Naive thymus-derived CD4-positive, alpha-beta T cell (primary cell): ENCODE results near the gene ARHGEF10L. TPM values are rescaled to one million over a fixed set of nuclear protein-coding genes. Genes with fewer than 3 reads are reported as not detected.

Experiments used
- ATAC-seq: fragments of 150-1000 bp; cut with Tn5 transposase; 2 replicates; pipeline ENCODE4 v1.10.0; 2021; ENCODE audit warnings: mild to moderate bottlenecking, moderate library complexity
- CTCF ChIA-PET: fragments of 350-600 bp; sonication (Branson Sonifier 250); formaldehyde crosslinking; loops from one replicate; lab custom pipeline; 2021; ENCODE audit warnings: antibody characterized with exemption; lab: Charles Lee
- POLR2A ChIA-PET: fragments of 350-600 bp; sonication (Branson Sonifier 250); formaldehyde crosslinking; loops from one replicate; lab custom pipeline; 2021; ENCODE audit warnings: antibody characterized with exemption, inconsistent platforms; lab: Charles Lee
- DNase-seq, 9 donors: peaks; one replicate each; pipeline versions ENCODE4 v3.0.0 to v3.0.0-alpha.2; 2020 to 2022; ENCODE audit warnings: mixed read lengths in 1 of 9
- H3K27ac ChIP-seq: one replicate; pipeline ENCODE4 v1.7.0; 2013; ENCODE audit warnings: mild to moderate bottlenecking, low read depth, low read length, moderate library complexity
- H3K27me3 ChIP-seq, 2 donors: one replicate each; pipeline ENCODE4 v1.7.0; 2013; ENCODE audit warnings: low read length in 2 of 2, mild to moderate bottlenecking in 2 of 2, moderate library complexity in 2 of 2; ENCODE audit not compliant: control insufficient read depth in 2 of 2, insufficient read depth in 2 of 2
- H3K36me3 ChIP-seq, 3 experiments: 1 replicate in 2 of 3; 2 replicates in 1 of 3; pipeline ENCODE4 v1.7.0; 2013; ENCODE audit warnings: low read length in 3 of 3, mild to moderate bottlenecking in 3 of 3, moderate library complexity in 1 of 3; ENCODE audit not compliant: insufficient read depth in 3 of 3, control insufficient read depth in 2 of 3
- H3K4me1 ChIP-seq, 2 donors: one replicate each; pipeline ENCODE4 v1.7.0; 2013; ENCODE audit warnings: low read length in 2 of 2, mild to moderate bottlenecking in 2 of 2, moderate library complexity in 1 of 2; ENCODE audit not compliant: control insufficient read depth in 2 of 2, insufficient read depth in 2 of 2
- H3K4me3 ChIP-seq: 2 replicates; pipeline ENCODE4 v1.7.0; 2013; ENCODE audit warnings: mild to moderate bottlenecking, low read length
- H3K9me3 ChIP-seq, 3 experiments: 1 replicate in 2 of 3; 2 replicates in 1 of 3; pipeline ENCODE4 v1.7.0; 2013; ENCODE audit warnings: low read length in 3 of 3; ENCODE audit not compliant: control insufficient read depth in 2 of 3
- H3K27ac Mint-ChIP-seq, 9 donors: one replicate each; pipeline ENCODE4 v1.8.0; 2020 to 2022; ENCODE audit warnings: mixed read lengths in 9 of 9, mild to moderate bottlenecking in 8 of 9, moderate library complexity in 5 of 9, inconsistent platforms in 2 of 9
- H3K27me3 Mint-ChIP-seq, 5 donors: one replicate each; pipeline ENCODE4 v1.8.0; 2021 to 2022; ENCODE audit warnings: mixed read lengths in 5 of 5, mild to moderate bottlenecking in 1 of 5
- H3K36me3 Mint-ChIP-seq, 5 donors: one replicate each; pipeline ENCODE4 v1.8.0; 2020 to 2022; ENCODE audit warnings: mixed read lengths in 5 of 5, mild to moderate bottlenecking in 3 of 5, inconsistent platforms in 1 of 5
- H3K4me1 Mint-ChIP-seq, 7 donors: one replicate each; pipeline ENCODE4 v1.8.0; 2020 to 2022; ENCODE audit warnings: mixed read lengths in 7 of 7, mild to moderate bottlenecking in 3 of 7, inconsistent platforms in 1 of 7
- H3K4me3 Mint-ChIP-seq, 10 donors: one replicate each; pipeline ENCODE4 v1.8.0; 2020 to 2022; ENCODE audit warnings: mild to moderate bottlenecking in 10 of 10, mixed read lengths in 10 of 10, moderate library complexity in 6 of 10, inconsistent platforms in 2 of 10
- H3K9me3 Mint-ChIP-seq, 11 donors: one replicate each; pipeline ENCODE4 v1.8.0; 2020 to 2022; ENCODE audit warnings: mixed read lengths in 11 of 11, mild to moderate bottlenecking in 4 of 11, inconsistent platforms in 1 of 11, moderate library complexity in 1 of 11
- intact Hi-C, 2 donors: fragments of 100-400 bp; cut with micrococcal nuclease; formaldehyde crosslinking; loops; one replicate each; pipeline ENCODE4 v1.15.1; 2023
- polyA plus RNA-seq, 2 donors: library from polyadenylated mRNA; unstranded; fragments of 300-500 nt; fragmentation: Illumina TruSeq; gene quantifications; one replicate each; pipeline ENCODE4 v1.2.3, GENCODE V29; 2021
- total RNA-seq, 6 experiments: library from RNA in 5 of 6; stranded (reverse) in 5 of 6; gene quantifications; 1 replicate in 5 of 6; 2 replicates in 1 of 6; pipeline ENCODE4 v1.2.3 and lab custom pipeline; 2021 to 2026

ARHGEF10L gene
- total and polyA plus RNA-seq, 7 experiments from 2014 or later = 0.59 to 19.7 (median 0.84) TPM; not detected in 3

DNA sequence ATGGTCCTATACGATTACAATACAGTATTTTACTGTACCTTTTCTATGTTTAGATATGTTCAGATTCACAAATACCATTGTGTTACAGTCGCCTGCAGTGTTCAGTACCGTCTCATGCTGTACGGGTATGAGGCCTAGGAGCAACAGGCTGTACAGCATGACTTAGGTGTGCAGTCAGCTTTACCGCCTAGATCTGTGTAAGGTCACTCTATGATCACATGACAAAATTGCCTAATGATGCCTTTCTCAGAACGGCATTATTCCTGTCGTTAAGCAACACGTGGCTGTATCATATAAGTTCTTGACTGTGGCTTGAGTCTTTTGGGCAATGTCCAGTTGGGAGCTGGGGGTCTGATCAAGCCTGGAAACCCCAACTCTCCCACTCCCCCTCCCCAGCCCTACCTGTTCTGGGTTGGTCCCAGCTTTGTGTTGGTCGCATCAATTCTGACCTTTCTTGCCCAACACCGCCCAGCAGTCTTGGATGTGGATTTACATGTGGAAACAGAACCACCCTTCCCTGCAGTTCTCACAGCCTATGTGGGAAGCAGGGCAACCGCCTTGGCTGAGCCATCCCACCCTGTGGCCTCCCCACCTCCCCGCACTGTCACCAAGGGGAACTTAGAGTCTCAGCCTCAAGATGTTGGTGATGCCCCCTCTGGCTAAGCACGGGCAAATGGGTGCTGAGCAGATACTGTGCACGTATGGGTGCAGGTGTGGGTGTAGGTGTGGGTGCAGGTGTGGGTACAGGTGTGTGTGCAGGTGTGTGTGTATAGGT is 135.4 kb downstream of the ARHGEF10L start:
- Mint-ChIP-seq H3K9me3 (peaks cover 0 to 5% (median 0%) of the 10 kb centered on the region in 11 donors), H3K27ac (no peak overlapping the region), H3K4me1 (peaks cover 0 to 4% (median 0%) of the 10 kb centered on the region in 7 donors), H3K4me3 (no peak overlapping the region), H3K36me3 (no peaks in the 10 kb centered on the region), H3K27me3 (peaks cover 0 to 6% (median 0%) of the 10 kb centered on the region in 5 donors)
- Histone ChIP-seq H3K9me3 (no peaks in the 10 kb centered on the region), H3K27me3 (no peaks in the 10 kb centered on the region), H3K4me1 (no peaks in the 10 kb centered on the region), H3K4me3 (no peak overlapping the region), H3K36me3 (no peaks in the 10 kb centered on the region), H3K27ac (no peak overlapping the region)
- DNase-seq (no peak), ATAC-seq (no peak)
- intact Hi-C loops = no loop called here
- POLR2A ChIA-PET = no interaction called here
- CTCF ChIA-PET = no interaction called here

DNA sequence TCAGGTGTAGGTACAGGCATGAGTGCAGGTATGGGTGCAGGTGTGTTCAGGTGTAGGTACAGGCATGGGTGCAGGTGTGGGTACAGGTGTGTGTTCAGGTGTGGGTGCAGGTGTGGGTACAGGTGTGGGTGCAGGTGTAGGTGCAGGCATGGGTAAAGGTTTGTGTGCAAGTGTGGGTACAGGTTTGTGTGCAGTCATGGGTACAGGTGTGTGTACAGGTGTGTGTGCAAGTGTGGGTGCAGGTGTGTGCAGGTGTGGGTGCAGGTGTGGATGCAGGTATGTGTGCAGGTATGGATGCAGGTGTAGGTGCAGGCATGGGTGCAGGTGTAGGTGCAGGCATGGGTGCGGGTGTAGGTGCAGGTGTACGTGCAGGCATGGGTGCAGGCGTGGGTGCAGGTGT is 136.2 kb downstream of the ARHGEF10L start:
- Mint-ChIP-seq H3K4me1 (peaks cover 0 to 4% (median 0%) of the 10 kb centered on the region in 7 donors), H3K36me3 (no peaks in the 10 kb centered on the region)
- POLR2A ChIA-PET = no interaction called here

DNA sequence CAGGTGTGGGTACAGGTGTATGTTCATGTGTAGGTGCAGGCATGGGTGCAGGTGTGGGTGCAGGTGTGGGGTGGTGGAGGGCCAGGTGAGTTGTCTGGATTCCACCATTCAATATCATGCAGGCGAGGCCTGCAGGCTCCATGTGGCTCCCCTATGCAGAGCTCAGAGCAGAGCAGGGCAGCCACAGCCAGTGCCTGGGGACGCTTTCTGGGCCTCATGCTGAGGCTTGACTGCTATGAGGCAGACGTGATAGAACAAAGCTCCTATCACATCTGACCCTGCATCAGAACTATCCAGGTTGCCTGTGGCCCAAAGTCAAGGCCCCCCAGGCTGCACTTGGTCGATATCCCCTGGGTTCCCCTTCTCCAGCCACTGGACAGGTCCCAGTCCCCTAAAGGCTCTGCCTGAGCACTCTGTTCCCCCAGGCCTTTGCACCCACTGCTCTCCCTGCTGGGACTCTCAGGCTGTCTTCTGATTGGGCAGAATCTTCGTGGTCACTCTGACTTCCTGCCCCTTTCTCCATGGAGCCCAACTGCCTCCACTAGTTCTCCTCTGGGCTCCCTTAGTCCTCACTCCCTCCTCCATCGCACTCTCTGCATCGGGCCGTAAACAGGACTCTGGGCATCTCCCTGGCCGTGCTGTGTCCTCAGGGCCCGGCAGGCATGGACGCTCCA is 137.0 kb downstream of the ARHGEF10L start:
- intact Hi-C loops = no loop called here
- Mint-ChIP-seq H3K9me3 (peaks cover 0 to 5% (median 0%) of the 10 kb centered on the region in 11 donors), H3K4me1 (peaks cover 0 to 4% (median 0%) of the 10 kb centered on the region in 7 donors), H3K36me3 (no peaks in the 10 kb centered on the region), H3K27ac (no peak overlapping the region), H3K27me3 (peaks cover 0 to 6% (median 5%) of the 10 kb centered on the region in 5 donors), H3K4me3 (no peak overlapping the region)
- ATAC-seq (no peak), DNase-seq (no peak)
- H3K27me3 ChIP-seq = no peaks in the 10 kb centered on the region
- CTCF ChIA-PET = no interaction called here
- no peaks in the 10 kb centered on the region for H3K9me3 ChIP-seq
- no peaks in the 10 kb centered on the region for H3K4me1 ChIP-seq
- no peak overlapping the region for H3K27ac ChIP-seq
- H3K36me3 ChIP-seq = no peaks in the 10 kb centered on the region
- POLR2A ChIA-PET = no interaction called here
- no peak overlapping the region for H3K4me3 ChIP-seq

More for the DNA sequence above, 136.2 kb downstream of the ARHGEF10L start:
- ATAC-seq = no peak
- no peak overlapping the region for H3K27ac Mint-ChIP-seq
- no peaks in the 10 kb centered on the region for H3K4me1 ChIP-seq
- H3K4me3 Mint-ChIP-seq = no peak overlapping the region
- H3K36me3 ChIP-seq = no peaks in the 10 kb centered on the region
- intact Hi-C loops = no loop called here
- H3K4me3 ChIP-seq = no peak overlapping the region
- H3K27me3 Mint-ChIP-seq = peaks cover 0 to 6% (median 0%) of the 10 kb centered on the region in 5 donors
- H3K9me3 Mint-ChIP-seq = peaks cover 0 to 5% (median 0%) of the 10 kb centered on the region in 11 donors
- H3K27ac ChIP-seq = no peak overlapping the region
- CTCF ChIA-PET = no interaction called here
- H3K9me3 ChIP-seq = no peaks in the 10 kb centered on the region
- H3K27me3 ChIP-seq = no peaks in the 10 kb centered on the region
- no peak for DNase-seq

DNA sequence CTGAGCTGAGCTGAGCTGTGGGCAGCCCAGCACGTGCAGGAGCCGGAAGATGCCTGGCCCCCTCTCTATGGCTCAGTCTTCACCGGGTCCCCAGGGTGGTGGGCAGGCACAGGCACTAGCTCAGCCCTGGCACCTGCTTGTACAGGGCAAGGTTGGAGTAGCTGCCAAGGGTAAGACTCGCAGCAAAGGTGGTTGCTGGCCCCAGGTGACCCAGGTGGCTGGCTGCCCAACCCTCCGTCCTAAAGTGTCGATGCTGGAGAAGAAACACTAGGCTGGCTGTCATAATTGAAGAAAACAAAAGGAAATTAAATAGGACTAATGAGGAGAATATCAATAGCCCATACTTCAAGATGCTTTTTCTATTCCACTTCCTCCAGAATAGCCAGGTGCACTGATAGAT is 138.5 kb downstream of the ARHGEF10L start:
- H3K27ac ChIP-seq = no peak overlapping the region
- DNase-seq = no peak
- H3K36me3 ChIP-seq = no peaks in the 10 kb centered on the region
- no peaks in the 10 kb centered on the region for H3K9me3 ChIP-seq
- ATAC-seq = no peak
- no peaks in the 10 kb centered on the region for H3K27me3 ChIP-seq
- no peak overlapping the region for H3K4me3 ChIP-seq
- Mint-ChIP-seq H3K4me1 (peaks cover 0 to 4% (median 0%) of the 10 kb centered on the region in 7 donors), H3K4me3 (no peak overlapping the region), H3K36me3 (no peaks in the 10 kb centered on the region), H3K9me3 (peaks cover 0 to 5% (median 0%) of the 10 kb centered on the region in 11 donors), H3K27ac (no peak overlapping the region), H3K27me3 (peaks cover 0 to 13% (median 5%) of the 10 kb centered on the region in 5 donors)
- POLR2A ChIA-PET = no interaction called here
- CTCF ChIA-PET = no interaction called here
- intact Hi-C loops = no loop called here
- H3K4me1 ChIP-seq = no peaks in the 10 kb centered on the region

DNA sequence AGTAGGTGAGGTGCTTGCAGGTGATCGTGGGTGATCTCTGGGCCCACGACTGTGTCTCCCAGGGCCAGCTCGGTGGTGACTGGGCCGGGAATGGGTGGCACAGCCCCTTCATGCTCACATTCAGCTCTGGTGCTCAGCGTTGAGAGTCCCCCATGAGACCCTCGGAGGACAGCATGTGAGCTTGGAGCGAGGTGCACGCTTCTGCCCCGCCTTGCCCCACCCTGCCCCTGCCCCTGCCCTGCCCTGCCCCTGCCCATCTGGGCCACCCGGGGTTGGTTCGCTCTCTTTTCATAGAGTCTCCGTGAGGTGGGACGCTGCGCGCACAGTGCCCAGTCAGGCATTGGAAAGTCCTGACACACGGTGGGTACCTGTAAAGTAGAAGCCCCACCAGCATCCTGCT is 140.4 kb downstream of the ARHGEF10L start:
- Histone ChIP-seq H3K4me1 (no peaks in the 10 kb centered on the region), H3K9me3 (no peaks in the 10 kb centered on the region), H3K27me3 (no peaks in the 10 kb centered on the region), H3K36me3 (no peaks in the 10 kb centered on the region), H3K4me3 (no peak overlapping the region), H3K27ac (no peak overlapping the region)
- Mint-ChIP-seq H3K4me3 (no peak overlapping the region), H3K9me3 (peaks cover 0 to 5% (median 0%) of the 10 kb centered on the region in 11 donors), H3K27me3 (peaks cover 0 to 22% (median 5%) of the 10 kb centered on the region in 5 donors), H3K4me1 (no peaks in the 10 kb centered on the region), H3K27ac (no peak overlapping the region), H3K36me3 (no peaks in the 10 kb centered on the region)
- ATAC-seq (no peak), DNase-seq (no peak)
- intact Hi-C loops = no loop called here
- ChIA-PET CTCF (no interaction called here), POLR2A (no interaction called here)

DNA sequence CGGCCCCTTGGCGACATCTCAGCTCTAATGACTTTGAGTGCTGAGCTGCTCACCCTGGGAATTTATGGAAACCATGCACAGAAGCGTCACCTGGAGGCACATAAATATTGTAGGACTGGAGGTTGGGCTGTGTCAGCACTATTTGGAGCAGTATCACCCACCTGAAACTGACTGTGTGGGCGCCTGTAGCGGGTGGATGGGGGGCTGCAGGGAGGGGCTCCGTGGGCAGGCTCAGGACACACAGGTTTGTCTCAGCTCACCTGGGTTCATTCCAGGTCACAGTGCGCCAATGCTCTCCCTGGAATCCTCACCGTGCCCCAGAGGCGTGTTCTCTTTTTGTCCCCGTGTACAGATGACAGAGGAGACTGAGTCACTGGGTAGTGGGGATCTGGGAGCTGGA is 140.8 kb downstream of the ARHGEF10L start:
- peaks cover 0 to 25% (median 9%) of the 10 kb centered on the region in 5 donors for H3K27me3 Mint-ChIP-seq
- no peaks in the 10 kb centered on the region for H3K4me1 ChIP-seq
- H3K36me3 ChIP-seq = no peaks in the 10 kb centered on the region
- no peak overlapping the region for H3K4me3 Mint-ChIP-seq
- intact Hi-C loops = no loop called here
- no peak for ATAC-seq
- H3K27ac ChIP-seq = no peak overlapping the region
- H3K9me3 ChIP-seq = no peaks in the 10 kb centered on the region
- peaks cover 0 to 4% (median 0%) of the 10 kb centered on the region in 11 donors for H3K9me3 Mint-ChIP-seq
- no peaks in the 10 kb centered on the region for H3K4me1 Mint-ChIP-seq
- no peak overlapping the region for H3K4me3 ChIP-seq
- H3K36me3 Mint-ChIP-seq = no peaks in the 10 kb centered on the region
- no peaks in the 10 kb centered on the region for H3K27me3 ChIP-seq
- ChIA-PET POLR2A (no interaction called here), CTCF (no interaction called here)
- no peak for DNase-seq
- H3K27ac Mint-ChIP-seq = no peak overlapping the region
